GM21515 (cell line): ENCODE measurements around the gene VDAC2.
"Not testable (repeated sequence)": the region's sequence is repeated elsewhere in the genome, so short reads cannot be mapped to it uniquely, and the experiment has no call there.

Experiments used
- ATAC-seq: cut with Tn5 transposase; IDR thresholded peaks from one replicate; pipeline ENCODE4 v1.9.1; 2021; ENCODE audit not compliant: unreplicated experiment

VDAC2 gene

GRCh38 chr10:75210282-75211006, at the start of gene VDAC2:
Gene VDAC2 (plus strand): TSS chr10:75210796. CDS start chr10:75211159, 363 bp downstream.
- peak; percentile 87 for ATAC-seq

GRCh38 chr10:75165684-75166622, 44.6 kb upstream of the VDAC2 start:
- peak; percentile 95 for ATAC-seq

- ATAC-seq: peak; percentile 15
Observed at GRCh38 chr10:75166623-75166972, 44.0 kb upstream of the VDAC2 start.

GRCh38 chr10:75168275-75168674, 42.3 kb upstream of the VDAC2 start:
- ATAC-seq: no peak

GRCh38 chr10:75170215-75170614, 40.4 kb upstream of the VDAC2 start:
- ATAC-seq: no peak

GRCh38 chr10:75175046-75175445, 35.5 kb upstream of the VDAC2 start:
- ATAC-seq: no peak

GRCh38 chr10:75176046-75176445, 34.5 kb upstream of the VDAC2 start:
- ATAC-seq: no peak

GRCh38 chr10:75176736-75177135, 33.9 kb upstream of the VDAC2 start:
- no peak for ATAC-seq

GRCh38 chr10:75179657-75180177, 30.9 kb upstream of the VDAC2 start:
- ATAC-seq: no peak

GRCh38 chr10:75180592-75180991, 30.0 kb upstream of the VDAC2 start:
- ATAC-seq: no peak

- ATAC-seq: no peak
Observed at GRCh38 chr10:75181073-75181472, 29.5 kb upstream of the VDAC2 start.

- no peak for ATAC-seq
Observed at GRCh38 chr10:75186310-75186709, 24.3 kb upstream of the VDAC2 start.

- ATAC-seq: no peak
Observed at GRCh38 chr10:75187961-75188426, 22.6 kb upstream of the VDAC2 start.

GRCh38 chr10:75188522-75188921, 22.1 kb upstream of the VDAC2 start:
- not testable (repeated sequence) for ATAC-seq

GRCh38 chr10:75189266-75190096, 21.1 kb upstream of the VDAC2 start:
- ATAC-seq: no peak

- no peak for ATAC-seq
Observed at GRCh38 chr10:75191821-75192568, 18.6 kb upstream of the VDAC2 start.

- not testable (repeated sequence) for ATAC-seq
Observed at GRCh38 chr10:75194625-75195024, 16.0 kb upstream of the VDAC2 start.

- ATAC-seq: no peak
Observed at GRCh38 chr10:75195035-75195763, 15.4 kb upstream of the VDAC2 start.

GRCh38 chr10:75197066-75197465, 13.5 kb upstream of the VDAC2 start:
- ATAC-seq: no peak
